Measurements from ENCODE around the gene SYNDIG1.

Gene SYNDIG1

DNA sequence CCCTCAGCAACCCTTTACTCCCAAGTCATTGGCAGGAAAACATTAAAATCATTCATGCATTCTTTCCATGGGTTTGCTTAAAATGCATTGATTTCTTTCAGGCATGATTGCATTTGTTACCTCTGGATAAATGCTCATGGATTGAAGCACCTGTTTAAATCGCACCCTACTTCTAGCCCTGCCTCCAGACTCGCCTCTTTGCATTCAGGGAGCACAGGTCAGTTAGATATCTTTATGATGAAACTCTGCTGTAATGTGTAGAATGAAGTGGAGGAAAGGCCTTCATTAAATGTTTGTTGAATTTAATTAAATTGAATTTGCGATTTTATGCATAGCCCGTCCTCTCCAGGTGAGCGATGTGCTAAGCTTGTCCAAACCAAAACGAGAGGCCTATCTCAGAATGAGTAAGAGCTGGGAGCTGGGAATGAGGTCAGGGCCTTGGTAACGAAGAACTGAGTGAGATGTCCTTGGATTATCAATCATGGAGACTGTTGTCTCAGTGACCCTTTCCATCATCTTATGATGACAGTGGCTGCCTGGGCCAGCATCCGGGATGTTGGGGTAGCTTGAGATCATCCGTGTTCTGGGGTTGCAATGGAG, 210.1 kb downstream of the SYNDIG1 start:
- DNase-seq, result no peak

DNA sequence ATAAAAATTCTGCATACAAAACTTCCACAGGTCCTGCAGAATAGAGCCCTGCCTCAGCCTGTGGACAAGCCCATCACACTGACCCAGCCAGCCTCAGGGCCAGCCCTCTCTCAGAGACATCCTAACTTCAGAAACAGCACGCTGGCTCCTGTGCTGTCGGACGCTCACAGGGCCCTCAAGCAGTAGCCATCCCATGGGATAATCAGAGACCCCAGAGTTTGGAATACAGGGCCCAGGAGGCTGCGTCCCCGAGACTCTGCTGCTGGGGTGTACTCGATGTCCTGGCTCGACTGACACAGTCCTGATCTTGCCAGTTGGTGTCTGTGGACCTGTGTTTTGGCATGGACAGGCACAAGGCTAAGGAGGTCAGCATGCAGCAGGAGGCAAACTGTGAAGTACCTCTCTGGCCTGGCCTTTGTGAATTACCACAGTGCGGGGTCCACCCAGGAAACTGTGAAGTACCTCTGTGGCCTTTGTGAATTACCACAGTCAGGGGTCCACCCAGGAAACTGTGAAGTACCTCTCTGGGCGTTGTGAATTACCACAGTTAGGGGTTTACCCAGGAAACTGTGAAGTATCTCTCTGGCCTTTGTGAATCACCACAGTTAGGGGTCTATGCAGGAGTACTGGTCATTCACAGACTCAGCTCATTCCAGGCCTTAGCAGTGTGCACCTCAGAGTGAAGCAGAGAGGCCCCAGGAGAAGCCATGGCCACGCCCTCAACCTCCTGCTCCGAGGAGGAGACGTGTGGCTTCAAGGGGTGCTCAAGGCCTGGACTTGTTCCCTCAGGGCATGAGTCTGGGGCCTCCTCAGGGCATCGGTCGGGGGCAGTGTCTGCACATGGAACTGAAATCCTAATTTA, 212.4 kb downstream of the SYNDIG1 start:
- DNase-seq, result no peak

DNA sequence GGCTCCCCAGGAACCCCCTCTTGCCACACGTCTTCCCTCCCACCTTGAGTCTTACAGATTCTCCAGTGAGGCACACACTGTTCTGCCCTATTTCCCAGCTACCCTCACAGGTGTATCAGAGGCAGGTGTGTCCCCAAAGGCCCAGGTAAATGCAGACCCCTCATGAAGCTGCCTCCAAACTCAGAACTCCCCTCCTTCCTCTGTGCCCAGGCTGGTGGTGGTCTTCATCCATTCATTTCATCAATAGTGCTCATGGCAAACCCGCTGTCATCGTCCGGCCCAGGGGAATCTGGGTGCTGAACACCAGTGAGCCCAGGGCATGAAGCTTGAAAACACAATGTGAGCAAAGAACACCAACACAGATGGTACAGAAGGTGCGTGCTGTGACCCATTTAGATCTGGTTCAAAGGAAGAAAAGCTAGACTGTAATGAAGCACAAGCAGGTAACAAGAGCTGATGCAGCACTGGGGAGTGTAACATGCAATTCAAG, 213.1 kb downstream of the SYNDIG1 start:
- DNase-seq, result no peak

DNA sequence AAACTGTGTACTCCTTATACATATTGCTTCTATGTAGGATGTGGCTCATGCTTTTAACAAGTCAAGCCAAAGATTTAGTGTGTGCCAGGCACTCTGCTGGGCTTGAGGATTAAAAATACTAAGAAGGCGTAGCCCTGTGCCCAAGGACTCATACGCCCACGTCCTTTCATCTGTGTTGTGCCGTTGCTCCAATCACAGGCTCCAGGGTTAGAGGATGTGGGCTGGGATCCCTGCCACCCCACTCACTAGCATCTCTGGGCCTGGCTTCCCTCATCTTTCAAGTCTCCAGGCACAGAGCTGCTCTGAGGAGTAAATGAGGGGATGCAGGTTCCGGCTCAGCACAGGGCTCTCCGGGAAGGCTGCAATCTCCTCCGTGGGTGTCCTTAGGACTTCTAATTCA, 214.2 kb downstream of the SYNDIG1 start:
- DNase-seq, result no peak

DNA sequence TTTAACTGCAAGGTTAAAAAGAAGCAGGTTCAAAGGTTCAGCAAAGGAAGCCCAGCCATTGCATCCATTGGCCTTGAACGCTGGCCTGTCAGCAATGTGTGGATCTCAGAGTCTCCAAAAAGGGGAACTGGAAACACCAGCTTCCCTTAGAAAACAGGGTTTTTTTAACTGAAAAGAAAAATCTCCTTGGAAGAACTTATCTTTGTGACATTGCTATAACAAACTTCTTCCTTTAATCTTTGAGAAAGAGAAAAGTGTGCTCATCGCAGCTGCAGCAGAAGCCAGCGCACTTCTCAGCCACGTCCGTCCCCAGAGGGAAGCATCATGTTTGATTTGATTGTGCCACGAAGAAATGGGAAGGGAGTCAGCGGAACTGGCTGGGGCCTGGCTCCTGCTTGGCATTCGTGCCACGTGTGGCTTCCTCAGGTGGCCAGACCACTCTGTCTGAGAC, 215.0 kb downstream of the SYNDIG1 start:
- DNase-seq, result no peak

DNA sequence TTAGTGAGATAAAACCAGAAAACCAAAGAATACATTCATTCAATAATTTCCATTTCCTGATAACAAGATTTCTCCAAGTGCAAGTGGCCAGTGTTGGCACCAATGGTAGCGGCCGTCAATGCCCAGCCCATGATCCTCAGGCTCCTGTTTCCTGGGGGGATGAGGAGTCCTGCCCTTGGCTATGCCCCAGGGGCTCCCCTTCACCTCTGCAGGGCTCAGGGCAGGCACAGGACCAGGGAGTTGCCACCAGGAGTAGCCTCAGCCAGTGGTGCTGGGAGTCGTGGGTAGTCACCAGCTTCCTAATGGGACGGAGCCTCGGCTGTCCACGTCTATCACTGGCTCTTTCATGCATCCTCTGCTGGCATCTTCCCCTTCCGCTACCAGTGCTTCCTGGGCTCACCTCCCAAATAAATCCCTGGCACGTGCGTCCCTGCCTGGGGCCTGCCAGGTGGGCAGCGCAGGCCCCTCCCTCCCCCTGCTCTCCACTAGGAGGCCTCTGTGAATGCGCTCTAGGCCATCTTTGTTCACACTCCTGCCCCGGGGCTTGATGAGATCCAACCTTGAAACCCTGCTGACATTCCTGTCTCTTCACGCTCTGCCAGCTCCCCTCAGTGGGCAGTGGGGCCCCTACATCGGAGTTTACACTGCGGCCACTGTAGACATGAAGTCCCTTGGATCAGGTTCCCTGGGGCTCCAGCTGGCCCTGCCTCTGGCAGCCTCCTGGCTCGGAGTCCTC, 215.7 kb downstream of the SYNDIG1 start:
- DNase-seq, result no peak

DNA sequence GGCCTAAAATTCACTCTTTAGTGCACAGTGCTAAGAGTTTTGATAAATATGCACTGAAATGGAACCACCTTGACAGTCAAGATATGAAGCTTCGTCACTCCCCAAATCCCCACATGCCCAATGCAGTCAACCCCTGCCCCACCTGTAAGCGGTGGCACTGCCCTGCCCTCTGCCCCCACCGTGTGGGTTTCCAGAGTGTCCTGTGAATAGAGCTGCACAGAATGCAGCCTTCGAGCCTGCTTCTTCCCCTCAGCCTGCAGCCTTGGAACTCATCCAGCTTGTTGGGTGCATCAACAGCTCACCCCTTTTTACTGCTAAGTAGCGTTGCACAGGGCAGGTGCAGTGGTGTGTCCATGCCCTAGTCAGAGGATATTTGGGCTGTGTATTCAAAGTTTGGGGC, 216.3 kb downstream of the SYNDIG1 start:
- DNase-seq, result no peak

DNA sequence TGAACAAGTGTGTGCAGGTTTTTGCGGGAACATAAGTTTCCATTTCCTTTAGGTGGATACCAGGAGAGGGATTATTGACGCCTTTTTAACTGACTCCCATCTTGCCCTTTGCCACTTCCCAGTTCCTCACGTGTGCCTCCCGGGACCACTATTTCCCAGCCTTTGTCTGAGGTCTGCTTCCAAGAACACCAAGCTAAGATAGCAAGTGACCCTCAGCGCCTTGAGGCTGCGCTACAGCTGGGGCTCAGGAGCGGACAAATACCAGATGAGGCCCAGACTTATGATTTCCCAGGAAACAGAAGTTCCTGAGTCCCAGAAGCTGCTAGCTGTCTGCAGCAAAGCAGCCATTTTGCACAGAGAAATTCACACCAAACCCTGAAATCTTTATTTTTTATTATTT, 216.7 kb downstream of the SYNDIG1 start:
- no peak for DNase-seq

DNA sequence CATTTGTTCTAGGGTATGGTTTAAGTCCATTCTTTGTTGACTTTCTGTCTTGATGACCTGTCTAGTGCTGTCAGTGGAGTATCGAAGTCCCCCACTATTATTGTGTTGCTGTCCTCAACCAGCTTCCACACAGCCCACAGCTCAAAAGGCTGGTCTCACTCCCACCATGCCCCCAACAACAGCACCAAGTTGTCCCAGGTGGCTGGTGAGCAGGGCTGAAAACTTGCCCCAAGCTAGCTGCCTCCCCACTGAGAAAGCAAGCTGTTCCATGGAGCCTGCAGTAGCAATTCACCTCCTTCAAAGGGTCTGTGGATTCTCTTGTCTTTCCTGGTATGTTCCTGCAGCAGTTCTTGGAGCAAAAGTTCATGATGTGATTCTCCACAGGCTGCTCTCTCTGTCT, 221.0 kb downstream of the SYNDIG1 start:
- no peak for DNase-seq

DNA sequence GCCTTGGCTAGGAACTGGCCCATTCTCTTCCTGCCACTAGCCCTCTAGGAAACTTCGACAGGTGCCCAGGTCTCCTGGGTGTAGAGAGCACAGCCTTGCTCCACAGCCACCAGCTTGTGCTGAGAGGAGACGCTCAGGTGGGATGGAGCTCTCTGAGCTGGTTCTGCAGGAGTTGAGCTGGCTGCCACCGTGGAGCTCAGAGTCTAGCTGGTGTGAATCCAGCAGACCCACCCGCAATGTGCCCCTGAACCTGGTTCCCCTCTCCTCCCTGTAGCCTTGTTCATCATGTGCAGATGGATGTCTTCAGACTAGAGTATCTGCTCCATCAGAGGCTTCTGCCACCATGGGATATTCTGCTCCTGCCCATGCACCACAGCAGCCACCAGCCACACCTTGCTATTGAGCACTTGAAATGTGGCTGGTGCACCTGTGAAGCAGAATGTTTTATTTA, 222.5 kb downstream of the SYNDIG1 start:
- no peak for DNase-seq

DNA sequence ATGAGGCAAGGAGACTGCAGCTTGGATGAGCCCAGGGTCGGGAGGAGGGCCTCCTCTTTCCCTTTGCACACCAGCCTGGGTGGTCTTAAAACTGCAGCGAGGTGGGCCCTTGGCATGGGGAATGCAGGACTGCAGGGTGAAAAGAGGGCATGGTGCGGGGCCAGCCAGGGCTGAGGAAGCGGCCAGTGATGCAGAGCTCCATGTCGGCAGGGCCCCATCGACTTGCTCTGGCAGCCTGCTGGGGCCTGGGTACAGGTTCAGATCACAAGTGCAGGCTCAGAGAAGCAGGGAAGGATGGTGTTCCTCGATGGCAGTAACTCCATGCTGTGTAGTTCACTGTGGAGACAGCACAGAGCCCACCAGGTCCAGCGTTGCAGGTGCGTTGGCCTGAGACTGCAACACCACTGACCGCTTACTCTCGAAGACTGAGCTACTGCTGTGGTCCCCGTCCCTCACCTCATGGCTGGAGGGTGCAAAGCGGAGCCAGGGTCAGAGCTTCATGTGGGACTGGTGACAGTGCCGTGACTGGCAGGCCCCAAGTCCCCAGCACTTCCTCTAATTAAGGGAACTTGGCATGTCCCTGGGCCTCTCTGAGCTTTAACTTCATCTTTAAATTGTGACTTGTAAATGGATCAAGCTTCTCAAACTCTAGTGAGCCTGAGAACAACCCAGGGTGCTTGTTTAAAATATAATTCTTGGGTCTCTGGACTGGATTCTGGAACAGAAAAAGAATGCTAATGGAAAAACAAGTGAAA, 223.2 kb downstream of the SYNDIG1 start:
- DNase-seq, result no peak

DNA sequence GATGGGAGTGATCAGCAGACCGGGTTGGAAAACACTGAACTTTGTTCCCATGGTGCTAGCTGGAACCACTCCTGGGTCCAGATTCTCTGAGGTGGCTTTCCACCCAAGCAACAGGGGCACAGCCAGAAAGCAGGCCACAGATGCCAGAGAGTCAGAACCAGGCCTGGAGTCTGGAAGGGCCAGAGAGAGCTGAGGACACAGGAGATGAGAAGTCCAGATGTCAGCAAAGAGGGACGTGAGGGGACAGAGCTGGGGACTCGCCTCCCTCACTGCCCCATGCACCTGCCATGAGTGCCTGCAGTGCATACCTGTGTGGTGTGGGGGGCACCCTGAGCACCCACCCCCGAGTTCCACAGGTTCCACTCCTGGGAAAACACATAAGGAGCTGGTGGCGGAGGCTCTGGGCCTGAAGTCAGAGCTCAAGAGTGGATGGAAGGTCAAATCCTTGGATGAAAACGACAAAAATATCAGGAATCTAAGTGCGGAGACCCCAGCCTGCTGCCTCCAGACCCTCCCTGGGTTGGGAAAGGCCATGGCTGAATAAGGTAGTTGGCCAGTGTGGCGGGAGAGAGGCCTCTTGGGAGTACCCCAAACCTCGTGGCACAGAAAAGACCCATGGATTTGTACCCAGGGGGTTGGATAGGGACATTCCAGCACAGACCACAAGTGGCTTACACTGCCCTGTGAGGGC, 224.2 kb downstream of the SYNDIG1 start:
- no peak for DNase-seq

DNA sequence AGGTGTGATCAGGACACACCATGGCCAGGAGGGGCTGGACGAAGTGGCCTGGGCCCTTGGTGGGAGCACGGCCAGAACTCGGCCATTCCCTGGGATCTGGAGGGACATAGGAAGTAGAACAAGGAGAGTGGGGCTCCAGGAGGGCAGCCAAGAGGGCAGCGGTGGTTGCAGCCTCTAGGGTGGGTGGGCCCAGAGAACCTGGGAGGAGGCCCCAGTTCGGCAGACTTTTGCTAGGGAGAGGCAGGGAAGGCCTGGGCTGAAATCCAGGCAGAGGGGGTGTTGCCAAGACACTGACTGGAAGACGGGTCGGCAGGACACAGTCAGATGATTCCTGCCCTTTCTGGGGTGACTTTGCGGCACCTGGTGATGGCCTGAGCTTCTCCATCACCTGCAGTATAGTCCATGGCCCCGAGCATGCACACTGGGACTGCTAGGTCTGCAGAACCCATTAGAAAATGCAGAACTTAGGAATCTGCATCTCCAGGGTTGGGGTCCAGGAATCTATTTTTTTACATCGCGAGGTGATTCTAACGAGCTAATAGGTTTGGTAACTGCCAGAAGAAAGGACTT, 224.8 kb downstream of the SYNDIG1 start:
- no peak for DNase-seq

DNA sequence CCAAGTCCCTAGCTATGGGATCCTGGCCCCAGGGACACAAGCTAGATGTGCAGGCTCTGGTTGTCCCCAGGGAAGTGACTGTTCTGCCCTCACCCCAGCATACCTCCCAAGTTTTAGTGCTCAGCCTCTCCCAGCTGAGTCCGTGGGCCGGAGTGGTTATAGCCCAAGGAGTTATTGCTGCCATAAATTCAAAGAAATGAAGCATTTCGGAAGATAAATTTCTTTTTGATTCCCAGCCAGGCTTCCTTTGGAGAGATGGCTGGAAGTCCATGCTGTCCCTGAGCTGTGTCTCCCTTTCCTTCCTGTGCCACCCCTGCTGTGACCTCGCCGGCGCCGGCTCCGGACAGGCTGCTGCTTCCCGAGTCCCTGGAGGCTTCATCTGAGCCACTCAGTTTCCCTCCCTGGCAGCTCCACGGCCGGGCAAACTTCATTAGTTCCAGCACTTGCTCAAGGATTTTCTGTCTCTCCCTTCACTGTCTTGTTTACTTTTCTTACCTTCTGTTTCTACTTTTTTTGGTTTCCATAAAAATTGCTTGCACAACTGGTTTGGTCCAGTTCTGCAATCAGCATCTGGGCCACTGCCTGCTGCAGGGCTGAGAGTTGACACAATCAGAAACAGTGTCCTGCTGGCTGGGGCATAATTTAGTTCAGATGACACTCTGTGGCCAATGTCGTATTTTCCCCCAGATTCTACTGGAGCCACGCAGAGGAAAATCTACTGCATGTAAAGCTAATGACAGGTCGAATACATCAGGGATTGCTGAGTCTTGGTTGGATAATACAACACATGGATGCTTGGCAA, 225.5 kb downstream of the SYNDIG1 start:
- DNase-seq, result no peak

DNA sequence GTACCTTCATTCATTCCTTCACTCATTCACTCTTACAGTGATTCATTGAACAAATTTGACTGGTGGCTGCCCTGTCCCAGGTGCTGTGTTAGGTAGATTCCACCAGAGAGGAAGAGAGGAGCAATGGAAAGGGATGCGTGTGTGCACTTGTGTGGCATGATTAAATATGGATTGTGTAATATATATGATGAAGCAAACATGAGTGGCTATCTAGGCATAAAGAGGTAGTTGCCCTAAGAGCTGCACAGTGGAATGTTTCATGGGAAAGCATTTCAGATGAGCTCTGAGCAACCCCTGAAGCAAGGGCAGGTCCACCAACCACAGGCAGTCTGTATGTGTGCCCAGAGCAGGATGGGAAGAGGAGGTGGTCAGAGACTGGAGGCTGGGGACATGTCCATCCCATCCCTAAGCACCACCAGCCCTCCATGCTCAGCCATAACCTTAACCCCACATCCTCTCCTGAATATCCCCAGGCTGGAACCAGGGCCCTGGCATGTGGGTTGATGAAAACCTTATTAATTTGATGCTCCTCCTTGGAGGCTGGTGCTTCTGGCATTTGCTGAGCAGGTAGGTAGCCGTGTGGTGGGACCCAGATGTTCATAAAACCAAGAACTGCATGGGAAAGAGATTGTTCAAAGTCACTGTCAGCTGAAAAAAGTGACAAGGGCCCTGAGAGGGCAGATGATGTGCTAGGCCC, 226.2 kb downstream of the SYNDIG1 start:
- no peak for DNase-seq

DNA sequence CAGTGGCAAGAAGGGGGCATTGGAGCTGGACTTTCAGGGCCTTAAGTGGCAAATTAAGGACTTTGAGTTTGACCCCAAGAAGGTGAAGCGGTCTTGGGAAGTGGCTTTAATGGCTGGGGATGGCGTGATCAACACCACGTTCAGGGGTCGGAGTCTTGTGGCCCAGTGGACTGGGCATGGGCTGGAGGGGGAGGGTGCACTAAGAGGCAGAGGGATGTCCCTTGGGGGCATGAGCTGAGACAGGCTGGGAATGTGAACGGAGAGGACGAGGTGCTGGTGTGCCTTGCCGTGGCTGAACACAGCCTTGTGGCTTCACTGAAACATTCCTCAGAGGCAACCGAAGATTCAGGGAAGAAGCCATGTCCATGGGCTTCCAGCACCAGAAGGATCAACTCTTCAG, 227.0 kb downstream of the SYNDIG1 start:
- DNase-seq, result no peak

DNA sequence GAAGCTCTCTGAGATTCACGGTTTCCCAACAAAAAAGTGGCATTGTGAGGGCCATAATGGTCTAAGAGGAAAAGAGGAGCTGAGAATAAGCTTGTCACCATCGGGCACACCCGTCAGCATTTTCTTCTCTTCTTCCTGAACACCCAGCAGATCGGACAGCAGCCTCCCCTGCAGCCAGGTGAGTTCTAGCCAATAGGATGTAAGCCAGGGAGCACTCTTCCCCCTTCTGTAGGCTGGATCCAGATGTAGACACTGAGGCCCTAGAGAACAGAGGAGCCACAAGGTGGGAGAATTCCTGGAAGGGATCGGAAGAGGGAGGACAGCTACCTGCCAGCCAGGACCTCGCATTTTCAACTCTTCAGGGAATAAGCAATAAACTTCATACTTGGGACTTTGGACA, 228.0 kb downstream of the SYNDIG1 start:
- no peak for DNase-seq

DNA sequence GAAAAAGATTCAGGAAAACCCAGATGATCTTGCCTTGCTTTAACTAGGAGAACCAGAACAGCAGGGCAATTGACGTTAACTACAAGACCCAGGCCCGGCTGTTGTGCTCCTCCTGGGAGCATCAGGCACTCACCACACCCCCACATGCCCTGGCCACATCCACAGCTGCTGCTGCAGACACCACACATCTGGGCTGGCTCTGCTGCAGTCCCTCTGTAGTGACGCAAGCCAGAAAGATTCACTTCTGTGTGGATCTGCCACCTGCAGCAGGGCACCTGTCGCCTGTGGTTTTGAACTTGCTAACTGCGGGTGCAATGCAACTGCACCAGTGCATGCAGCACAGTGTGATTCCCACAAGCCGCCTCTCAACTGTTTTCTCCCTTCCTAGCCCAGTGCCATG, 228.8 kb downstream of the SYNDIG1 start:
- no peak for DNase-seq

DNA sequence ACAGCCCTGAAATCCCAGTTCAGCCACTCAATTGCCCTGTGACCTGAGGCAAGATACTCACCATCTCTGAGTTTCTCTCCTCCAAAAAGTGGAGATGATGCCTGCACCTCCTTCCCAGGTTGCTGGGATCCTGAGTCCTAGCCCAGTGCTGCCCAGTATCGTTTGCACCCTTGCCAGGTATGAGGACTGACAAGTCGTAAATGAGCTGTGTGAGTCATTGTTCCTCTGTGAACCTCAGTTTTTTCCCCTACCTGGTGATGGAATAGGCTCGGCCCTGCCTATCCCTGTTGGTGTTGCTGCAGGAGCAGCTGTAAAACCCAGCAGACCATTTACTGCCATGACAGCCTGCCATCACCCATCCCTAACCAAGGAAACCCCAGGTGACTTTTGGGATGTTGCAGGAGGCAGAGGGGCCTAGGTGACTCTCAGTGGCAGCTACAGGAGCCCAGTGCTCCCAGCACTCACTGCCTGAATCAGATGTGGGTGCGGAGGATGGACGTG, 229.3 kb downstream of the SYNDIG1 start:
- no peak for DNase-seq
